Neutrophil (primary cell): ENCODE measurements around the gene MAML1.
A peak's percentile ranks its signal among the peaks of the same experiment; 100 is the strongest.

ENCODE experiments used
- H3K27ac ChIP-seq: fragments of 200-600 bp; sonication (generic); 2 replicates; pipeline ENCODE4 v1.5.1; 2016; ENCODE audit warnings: mild to moderate bottlenecking, moderate library complexity
- H3K27me3 ChIP-seq: fragments of 200-600 bp; sonication (generic); 2 replicates; pipeline ENCODE4 v1.6.0; 2016; ENCODE audit warnings: mild to moderate bottlenecking
- H3K36me3 ChIP-seq: fragments of 200-600 bp; sonication (generic); 2 replicates; pipeline ENCODE4 v1.5.1; 2017
- H3K4me1 ChIP-seq, 2 experiments: fragments of 200-600 bp in 1 of 2; sonication (generic) in 1 of 2; 1 replicate in 1 of 2; 2 replicates in 1 of 2; pipeline versions ENCODE4 v1.5.1 to v1.6.1; 2013 to 2016; ENCODE audit warnings: low read depth in 1 of 2, low read length in 1 of 2, mild to moderate bottlenecking in 1 of 2, moderate library complexity in 1 of 2; ENCODE audit not compliant: control insufficient read depth in 1 of 2, insufficient read depth in 1 of 2
- H3K4me3 ChIP-seq, 2 experiments: fragments of 200-600 bp in 1 of 2; sonication (generic) in 1 of 2; 1 replicate in 1 of 2; 2 replicates in 1 of 2; pipeline ENCODE4 v1.5.1; 2013 to 2016; ENCODE audit warnings: low read depth in 1 of 2, low read length in 1 of 2, mild to moderate bottlenecking in 1 of 2, moderate library complexity in 1 of 2
- H3K9me3 ChIP-seq: fragments of 200-600 bp; sonication (generic); 2 replicates; pipeline ENCODE4 v1.5.1; 2016
- TF ChIP-seq, protein P1 (sequence below): fragments of 200-600 bp; sonication (generic); IDR thresholded peaks from 2 replicates; pipeline ENCODE4 v1.5.1; 2016; ENCODE audit warnings: antibody characterized with exemption

The MAML1 gene

DNA sequence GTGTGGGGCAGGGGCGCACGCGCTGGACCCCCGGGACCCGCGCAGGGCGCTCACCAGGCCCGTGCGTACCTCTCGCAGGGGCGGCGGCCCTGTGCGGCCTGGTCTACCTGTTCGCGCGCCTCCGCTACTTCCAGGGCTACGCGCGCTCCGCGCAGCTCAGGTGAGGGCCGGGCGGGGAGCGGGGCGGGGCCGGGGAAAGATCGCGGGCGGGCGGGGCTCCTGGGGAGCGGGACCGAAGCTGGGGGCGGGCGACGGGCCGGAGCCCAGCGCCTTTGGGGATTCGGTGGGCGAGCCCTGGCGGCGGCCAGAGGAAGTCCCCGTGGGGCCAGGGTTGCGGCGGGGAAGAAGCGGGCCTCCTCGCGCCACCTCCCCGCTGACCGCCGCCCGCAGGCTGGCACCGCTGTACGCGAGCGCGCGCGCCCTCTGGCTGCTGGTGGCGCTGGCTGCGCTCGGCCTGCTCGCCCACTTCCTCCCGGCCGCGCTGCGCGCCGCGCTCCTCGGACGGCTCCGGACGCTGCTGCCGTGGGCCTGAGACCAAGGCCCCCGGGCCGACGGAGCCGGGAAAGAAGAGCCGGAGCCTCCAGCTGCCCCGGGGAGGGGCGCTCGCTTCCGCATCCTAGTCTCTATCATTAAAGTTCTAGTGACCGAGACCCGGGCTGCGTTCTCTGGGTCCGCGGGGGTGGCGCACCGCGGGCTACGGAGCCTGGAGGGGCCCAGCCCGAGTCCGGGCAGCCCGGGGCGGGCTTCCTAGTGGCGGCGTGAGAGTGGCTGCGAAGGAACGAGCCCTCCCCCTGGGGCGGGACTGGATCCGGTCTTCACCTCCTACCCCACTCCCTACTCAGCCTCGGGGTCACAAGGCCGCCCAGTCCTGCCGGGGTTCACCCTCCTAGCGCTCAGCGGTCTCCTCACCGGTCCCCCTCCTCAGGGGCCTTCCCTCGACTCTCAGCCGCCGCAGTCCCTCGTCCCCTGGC is 63.5 kb downstream of the MAML1 start:
- Histone ChIP-seq H3K4me3 (peak overlapping the region; percentile 61 to 86), H3K4me1 (peaks cover 42 to 51% of the 10 kb centered on the region in 2 experiments), H3K36me3 (peaks cover 39% of the 10 kb centered on the region), H3K27ac (peak overlapping the region; percentile 76), H3K27me3 (no peaks in the 10 kb centered on the region), H3K9me3 (no peaks in the 10 kb centered on the region)
- TF ChIP-seq, protein P1, sequence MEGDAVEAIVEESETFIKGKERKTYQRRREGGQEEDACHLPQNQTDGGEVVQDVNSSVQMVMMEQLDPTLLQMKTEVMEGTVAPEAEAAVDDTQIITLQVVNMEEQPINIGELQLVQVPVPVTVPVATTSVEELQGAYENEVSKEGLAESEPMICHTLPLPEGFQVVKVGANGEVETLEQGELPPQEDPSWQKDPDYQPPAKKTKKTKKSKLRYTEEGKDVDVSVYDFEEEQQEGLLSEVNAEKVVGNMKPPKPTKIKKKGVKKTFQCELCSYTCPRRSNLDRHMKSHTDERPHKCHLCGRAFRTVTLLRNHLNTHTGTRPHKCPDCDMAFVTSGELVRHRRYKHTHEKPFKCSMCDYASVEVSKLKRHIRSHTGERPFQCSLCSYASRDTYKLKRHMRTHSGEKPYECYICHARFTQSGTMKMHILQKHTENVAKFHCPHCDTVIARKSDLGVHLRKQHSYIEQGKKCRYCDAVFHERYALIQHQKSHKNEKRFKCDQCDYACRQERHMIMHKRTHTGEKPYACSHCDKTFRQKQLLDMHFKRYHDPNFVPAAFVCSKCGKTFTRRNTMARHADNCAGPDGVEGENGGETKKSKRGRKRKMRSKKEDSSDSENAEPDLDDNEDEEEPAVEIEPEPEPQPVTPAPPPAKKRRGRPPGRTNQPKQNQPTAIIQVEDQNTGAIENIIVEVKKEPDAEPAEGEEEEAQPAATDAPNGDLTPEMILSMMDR: peak; percentile 95

DNA sequence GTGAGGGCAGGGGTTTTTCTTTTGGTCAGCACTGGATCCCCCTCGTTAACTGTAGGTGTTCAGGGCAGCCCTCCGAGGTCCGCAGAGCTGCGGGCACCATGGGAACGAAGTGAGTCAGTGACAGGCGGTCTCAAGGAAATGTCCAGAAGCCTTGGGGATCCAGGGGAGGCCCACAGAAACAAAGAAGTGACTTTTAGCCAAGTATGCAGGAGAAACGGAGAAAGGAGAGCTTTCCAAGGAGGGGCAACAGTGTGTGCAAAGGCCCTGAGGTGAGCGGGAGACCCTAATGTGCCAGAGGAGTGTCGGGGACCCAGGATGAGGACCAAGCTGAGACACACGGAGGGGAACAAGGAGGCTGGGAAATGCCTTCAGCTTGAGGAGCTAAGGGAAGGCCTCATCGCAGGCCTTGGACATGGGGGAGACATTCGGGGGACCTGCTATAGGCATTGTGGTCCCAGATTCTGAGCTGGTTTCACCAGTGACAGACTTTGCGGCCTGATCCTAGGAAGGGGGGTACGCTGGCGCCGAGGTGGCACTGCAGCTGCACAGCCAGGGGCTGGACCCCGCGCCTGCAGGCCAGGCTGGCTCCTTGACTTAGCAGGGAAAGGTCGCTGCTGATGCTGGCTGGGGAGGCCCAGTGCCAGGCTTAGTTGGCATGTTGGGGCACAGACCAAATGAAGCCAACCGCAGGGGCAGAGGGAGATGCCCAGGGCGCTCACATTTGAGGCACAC is 64.4 kb downstream of the MAML1 start:
- no peaks in the 10 kb centered on the region for H3K27me3 ChIP-seq
- H3K36me3 ChIP-seq: peaks cover 42% of the 10 kb centered on the region
- TF ChIP-seq, protein P1: no peak
- peak overlapping the region; percentile 76 for H3K27ac ChIP-seq
- H3K4me1 ChIP-seq: peaks cover 46 to 59% of the 10 kb centered on the region in 2 experiments
- no peaks in the 10 kb centered on the region for H3K9me3 ChIP-seq
- peak overlapping the region; percentile 61 to 86 for H3K4me3 ChIP-seq

DNA sequence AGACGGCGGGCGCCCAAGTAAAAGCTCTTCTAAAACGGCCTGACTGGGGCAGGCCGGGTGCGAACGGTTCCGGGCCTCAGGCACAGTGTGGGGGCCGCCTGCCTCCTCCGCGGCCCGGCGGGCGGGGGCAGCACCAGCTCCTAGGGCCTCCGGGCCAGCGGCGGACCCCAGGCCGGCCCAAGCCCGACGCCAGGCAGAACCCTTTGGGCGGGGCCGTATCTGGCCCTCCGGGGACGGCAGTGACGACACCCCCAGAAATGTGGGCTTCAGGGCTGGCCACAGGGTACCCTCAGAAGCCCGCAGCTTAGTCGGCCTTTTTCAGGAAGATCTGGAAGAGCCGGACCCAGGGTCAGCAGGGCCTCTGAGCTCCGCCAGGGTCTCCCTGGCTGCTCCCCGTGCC is 65.1 kb downstream of the MAML1 start:
- TF ChIP-seq, protein P1: no peak
- H3K4me1 ChIP-seq: peaks cover 48 to 59% of the 10 kb centered on the region in 2 experiments
- no peak overlapping the region for H3K4me3 ChIP-seq
- no peaks in the 10 kb centered on the region for H3K9me3 ChIP-seq
- no peak overlapping the region for H3K27ac ChIP-seq
- peaks cover 42% of the 10 kb centered on the region for H3K36me3 ChIP-seq
- H3K27me3 ChIP-seq: no peaks in the 10 kb centered on the region

DNA sequence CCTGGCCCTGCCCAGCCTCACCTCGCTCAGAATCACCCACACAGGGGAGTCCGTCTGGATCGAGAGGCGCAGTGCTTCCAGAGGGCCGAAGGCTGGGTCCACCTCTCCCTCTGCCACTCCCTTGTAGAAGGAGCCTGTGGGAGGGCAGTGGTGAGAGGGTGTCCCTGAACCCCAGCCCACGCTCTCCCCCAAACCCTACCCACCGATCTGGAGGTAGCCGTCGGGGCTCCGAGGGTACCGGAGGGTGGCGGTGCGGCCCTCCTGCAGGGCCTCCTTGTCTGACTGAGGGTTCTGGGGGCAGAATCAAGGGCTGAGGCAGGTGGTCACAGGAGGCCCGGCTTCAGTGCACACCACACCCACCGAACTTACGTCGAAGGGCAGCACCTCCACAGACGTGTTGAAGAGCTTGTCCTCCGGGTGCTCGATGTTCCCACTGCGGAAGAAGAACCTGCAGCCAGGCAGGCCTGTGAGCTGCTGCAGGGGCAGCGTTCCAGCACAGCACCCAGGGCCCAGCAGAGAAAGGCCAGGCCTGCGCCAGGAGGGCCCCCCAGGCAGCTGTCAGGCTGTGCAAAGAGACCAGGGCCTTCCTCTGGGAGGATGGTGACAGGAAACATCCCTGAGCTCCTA is 65.6 kb downstream of the MAML1 start:
- no peaks in the 10 kb centered on the region for H3K9me3 ChIP-seq
- H3K4me1 ChIP-seq: peaks cover 49 to 59% of the 10 kb centered on the region in 2 experiments
- no peak overlapping the region for H3K27ac ChIP-seq
- no peak overlapping the region for H3K4me3 ChIP-seq
- TF ChIP-seq, protein P1: no peak
- H3K36me3 ChIP-seq: peaks cover 42% of the 10 kb centered on the region
- H3K27me3 ChIP-seq: no peaks in the 10 kb centered on the region
